Fibroblast of skin of right quadriceps (primary cell): Measurements from ENCODE around the gene SUN1.
"Not testable (repeated sequence)": the region's sequence is repeated elsewhere in the genome, so short reads cannot be mapped to it uniquely, and the experiment has no call there.

ENCODE experiments used
- DNase-seq: peaks from one replicate; pipeline ENCODE4 v3.0.0-alpha.2; 2013

SUN1 gene

GRCh38 chr7:803796-804195 is 28.5 kb upstream of the SUN1 start:
- DNase-seq = not testable (repeated sequence)

- no peak for DNase-seq
Observed at GRCh38 chr7:805261-805660, 27.0 kb upstream of the SUN1 start.

DNA sequence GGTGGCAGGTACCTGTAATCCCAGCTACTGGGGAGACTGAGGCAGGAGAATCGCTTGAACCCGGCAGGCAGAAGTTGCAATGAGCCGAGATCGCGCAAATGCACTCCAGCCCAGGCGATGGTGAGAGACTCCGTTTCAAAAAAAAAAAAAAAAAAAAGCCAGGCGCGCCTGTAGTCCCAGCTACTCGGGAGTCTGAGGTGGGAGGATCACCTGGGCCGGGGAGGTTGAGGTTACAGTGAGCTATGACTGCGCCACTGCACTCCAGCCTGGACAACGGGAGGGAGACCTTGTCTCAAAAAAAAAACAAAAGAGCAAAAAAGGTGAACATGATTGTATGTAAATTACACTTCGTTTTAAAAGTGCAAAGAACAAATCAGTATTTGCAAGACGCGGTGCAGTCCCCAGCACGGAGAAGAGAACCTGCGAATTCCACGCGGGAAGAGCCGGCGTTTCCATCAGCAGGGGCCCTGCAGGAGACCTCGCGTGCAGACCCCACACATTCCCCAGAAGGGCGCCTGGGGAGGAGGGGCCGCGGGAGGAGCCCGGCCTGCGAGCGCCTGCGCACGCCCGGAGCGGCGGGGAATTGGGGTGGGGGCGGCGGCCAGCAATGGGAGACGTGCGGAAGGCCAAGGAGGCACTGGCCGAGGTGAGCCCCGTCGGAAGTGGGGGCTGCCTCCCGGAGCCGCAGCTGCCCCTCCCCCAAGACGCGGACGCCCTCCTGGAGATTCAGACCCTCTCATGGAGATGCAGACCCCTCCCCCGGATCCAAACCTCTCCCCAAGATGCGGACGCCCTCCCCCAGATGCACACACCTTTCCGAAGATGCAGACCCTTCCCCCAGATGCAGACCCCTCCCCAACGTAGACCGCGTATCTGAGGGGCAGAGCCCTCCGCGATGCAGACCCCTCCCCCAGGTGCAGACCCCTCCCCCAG is 16.7 kb upstream of the SUN1 start:
- DNase-seq = no peak

GRCh38 chr7:816300-816750 is 16.0 kb upstream of the SUN1 start:
- peak; percentile 98 for DNase-seq

DNA sequence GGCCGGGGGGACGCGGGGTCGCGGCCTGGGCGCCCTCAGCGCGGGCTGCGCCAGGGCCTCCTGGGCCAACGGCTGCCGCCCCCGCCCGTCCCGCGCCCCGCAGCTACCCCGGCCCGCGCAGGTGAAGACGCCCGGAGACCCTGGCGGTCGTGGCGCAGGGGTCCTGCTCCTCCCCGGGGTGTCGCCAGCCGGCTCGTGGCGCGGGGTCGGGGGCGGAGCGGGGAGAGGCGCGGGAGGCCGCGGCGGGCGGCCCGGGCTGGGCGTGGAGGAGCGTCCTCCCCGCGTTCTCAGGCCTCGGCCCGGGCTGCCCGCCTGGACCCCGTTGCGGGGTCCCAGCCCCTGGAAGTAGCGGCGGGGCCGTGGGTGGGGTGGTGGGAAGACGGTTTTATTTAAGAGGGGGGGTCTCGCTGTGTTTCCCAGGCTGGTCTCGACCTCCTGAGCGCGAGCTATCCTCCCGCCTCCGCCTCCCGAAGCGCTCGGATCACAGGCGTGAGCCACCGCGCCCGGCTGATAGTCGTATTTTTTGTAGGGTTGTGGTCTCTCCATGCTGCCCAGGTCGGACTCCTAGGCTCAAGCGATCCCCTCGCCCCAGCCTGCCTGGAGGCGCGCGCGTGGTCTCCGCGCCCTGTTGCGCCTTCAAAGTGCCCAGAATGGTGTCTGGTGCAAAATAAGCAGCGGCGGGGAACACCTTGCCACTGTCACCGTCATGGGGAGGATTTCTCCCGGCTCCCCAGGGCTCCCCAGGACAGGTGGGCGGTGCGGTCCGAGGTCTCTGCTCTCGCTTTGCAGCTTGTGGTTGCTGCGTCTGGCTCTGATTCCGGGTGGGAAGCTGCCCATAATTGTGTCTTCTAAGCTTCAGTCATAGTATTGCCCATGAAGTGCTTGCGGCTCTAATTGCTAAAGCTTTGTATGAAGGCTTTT is 15.3 kb upstream of the SUN1 start:
- DNase-seq = no peak

DNA sequence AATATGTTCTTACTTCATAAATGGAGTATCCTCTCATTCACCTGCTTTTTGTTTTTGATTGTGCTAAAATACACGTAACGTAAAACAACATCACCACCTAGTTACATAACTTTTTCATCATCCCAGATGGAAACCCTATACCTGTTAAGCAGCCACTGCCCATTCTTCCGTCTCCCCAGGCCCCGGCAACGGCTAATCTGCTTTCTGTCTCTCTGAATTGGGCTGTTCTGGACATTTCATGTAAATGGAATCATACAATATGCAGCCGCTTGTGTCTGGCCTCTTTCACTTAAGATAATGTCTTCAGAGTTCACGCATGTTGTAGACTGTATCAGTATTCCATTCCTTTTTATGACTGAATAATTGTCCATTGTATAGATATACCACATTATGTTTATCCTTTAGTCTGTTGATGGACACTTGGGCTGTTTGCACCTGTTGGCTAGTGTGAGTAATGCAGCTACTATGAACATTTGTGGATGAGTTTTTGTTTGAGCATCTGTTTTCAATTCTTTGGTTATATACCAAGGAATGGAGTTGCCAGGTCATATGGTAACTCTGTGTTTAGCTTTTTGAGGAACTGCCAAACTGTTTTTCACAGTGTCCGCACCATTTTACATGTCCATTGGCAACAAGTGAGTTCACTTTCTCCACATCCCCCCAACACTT is 14.1 kb upstream of the SUN1 start:
- DNase-seq = peak; percentile 77

DNA sequence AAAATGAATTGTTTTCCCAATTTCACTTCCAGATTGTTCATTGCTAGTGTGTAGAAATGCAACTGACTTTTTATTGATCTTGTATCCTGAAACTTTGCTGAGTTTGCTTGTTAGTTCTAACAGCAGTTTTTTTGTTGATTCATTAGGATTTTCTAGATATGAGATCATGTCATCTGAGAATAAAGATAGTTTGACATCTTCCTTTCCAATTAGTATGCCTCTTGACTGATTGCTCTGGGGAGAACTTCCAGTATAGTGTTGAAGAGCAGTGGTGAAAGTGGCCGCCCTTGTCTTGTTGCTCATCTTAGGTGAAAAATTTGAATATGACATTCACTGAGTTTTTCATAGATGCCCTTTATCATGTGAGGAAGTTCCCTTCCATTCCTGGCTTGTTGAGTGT is 11.9 kb upstream of the SUN1 start:
- DNase-seq = no peak

GRCh38 chr7:821688-822087 is 10.6 kb upstream of the SUN1 start:
- no peak for DNase-seq

GRCh38 chr7:822692-823276 is 9.5 kb upstream of the SUN1 start:
- DNase-seq = no peak

- DNase-seq = no peak
Observed at GRCh38 chr7:823649-824048, 8.6 kb upstream of the SUN1 start.

DNA sequence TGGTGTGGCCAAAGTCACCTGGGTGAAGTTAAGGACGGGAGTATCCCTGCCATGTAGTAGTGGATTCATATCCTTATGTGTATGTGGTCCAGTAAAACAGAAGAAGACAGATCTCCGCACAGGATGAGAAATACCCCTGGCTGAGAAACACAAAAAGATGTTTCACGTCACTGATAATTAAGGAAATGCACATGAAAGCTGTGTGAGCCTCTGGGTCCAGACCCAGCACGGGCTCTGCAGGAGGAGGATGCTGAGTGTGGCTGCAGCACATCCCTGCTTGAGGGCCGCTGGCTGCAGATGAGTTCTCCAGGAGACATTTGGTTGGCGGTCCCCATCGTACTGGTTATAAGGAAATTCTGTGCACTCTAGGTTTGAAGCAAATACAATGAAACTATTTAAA is 8.2 kb upstream of the SUN1 start:
- DNase-seq = no peak

GRCh38 chr7:824664-825063 is 7.6 kb upstream of the SUN1 start:
- no peak for DNase-seq

GRCh38 chr7:825386-825785 is 6.9 kb upstream of the SUN1 start:
- DNase-seq = peak; percentile 45

GRCh38 chr7:826230-826917 is 5.9 kb upstream of the SUN1 start:
- no peak for DNase-seq

GRCh38 chr7:828793-829561 is 3.3 kb upstream of the SUN1 start:
- DNase-seq = no peak

GRCh38 chr7:830069-830468 is 2.2 kb upstream of the SUN1 start:
- DNase-seq = no peak

DNA sequence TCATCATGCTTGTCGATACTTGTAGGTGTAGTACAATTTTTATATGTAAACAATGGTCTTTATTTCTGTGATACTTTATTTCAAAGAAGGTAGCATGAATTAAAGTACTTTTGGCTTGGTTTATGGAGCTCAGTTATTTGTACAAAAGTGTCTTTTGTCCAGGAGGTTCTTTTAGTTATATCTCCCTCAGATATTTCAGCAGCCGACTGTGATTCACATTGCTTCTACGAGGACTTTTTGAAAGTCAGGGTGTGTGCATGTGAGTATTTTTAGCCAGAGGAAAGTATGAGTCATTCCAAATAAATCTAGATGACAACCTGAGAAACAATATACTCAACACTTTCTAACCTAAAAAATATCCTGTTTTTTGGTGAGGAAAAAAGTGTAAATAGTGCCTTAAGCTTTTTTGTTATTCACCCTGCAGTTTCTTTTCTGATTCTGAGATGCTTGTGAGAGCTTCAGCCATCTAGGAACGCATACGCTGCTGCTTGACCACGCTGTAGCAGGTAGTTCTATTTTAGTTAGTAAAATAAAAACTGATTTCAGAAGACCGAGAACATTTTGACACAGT is 595 bp upstream of the SUN1 start:
- peak; percentile 90 for DNase-seq

- DNase-seq = no peak
Observed at GRCh38 chr7:832968-833424, 720 bp downstream of the SUN1 start.

DNA sequence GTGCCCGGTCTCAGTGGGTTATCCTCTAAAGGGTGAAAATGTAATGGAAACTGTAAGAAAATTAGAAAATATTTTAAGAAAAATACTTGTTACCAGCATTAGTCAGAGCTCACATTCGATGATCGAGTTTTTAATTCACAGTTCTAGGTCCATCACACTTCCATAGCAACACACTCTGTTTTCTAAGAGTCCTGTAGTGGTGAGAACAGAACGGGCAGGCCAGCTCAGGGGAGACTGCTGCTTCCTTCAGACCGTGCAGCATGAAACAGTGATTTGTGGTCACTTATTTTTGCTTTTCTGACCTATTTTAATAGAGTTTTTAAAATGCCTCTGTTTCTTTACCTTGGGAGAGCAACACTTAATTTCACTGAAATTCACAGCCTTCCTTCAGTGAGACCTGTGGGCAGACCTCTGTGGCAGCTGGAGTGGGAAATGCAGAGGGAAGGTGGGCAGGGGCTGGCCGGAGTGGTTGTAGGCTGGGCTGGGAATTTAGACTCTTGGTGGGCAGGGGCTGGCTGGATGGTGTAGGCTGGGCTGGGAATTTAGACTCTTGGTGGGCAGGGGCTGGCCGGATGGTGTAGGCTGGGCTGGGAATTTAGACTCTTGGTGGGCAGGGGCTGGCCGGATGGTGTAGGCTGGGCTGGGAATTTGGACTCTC is 1.5 kb downstream of the SUN1 start:
- DNase-seq = no peak

GRCh38 chr7:834277-834676 is 2.0 kb downstream of the SUN1 start:
- DNase-seq = no peak
